Progenitor cell of endocrine pancreas (in vitro differentiated cells): Measurements from ENCODE around the gene MCAM. TPM values are rescaled to one million over a fixed set of nuclear protein-coding genes. Genes with fewer than 3 reads are reported as not detected.

Experiments used
- DNase-seq: peaks from one replicate; pipeline ENCODE4 v3.0.0; 2021; ENCODE audit warnings: low spot score; ENCODE audit not compliant: unreplicated experiment
- H3K27ac Mint-ChIP-seq: 2 replicates; pipeline ENCODE4 v1.8.0; 2021; ENCODE audit warnings: mild to moderate bottlenecking, moderate library complexity, mixed read lengths
- H3K27me3 Mint-ChIP-seq: 2 replicates; pipeline ENCODE4 v1.8.0; 2021; ENCODE audit warnings: mixed read lengths
- H3K36me3 Mint-ChIP-seq: 2 replicates; pipeline ENCODE4 v1.8.0; 2022; ENCODE audit warnings: mixed read lengths; ENCODE audit not compliant: insufficient read depth
- H3K4me1 Mint-ChIP-seq: 2 replicates; pipeline ENCODE4 v1.8.0; 2021; ENCODE audit warnings: low read depth, mixed read lengths
- H3K4me3 Mint-ChIP-seq: 2 replicates; pipeline ENCODE4 v1.8.0; 2021; ENCODE audit warnings: low read depth, mild to moderate bottlenecking, moderate library complexity, mixed read lengths
- H3K9me3 Mint-ChIP-seq: 2 replicates; pipeline ENCODE4 v1.8.0; 2021; ENCODE audit warnings: low read depth, mixed read lengths
- total RNA-seq: library from RNA; stranded (reverse); gene quantifications from 2 replicates; pipeline ENCODE4 v1.2.1, GENCODE V29; 2021
- TF ChIP-seq, protein P1 (sequence below): fragments of 200-600 bp; sonication (generic); IDR thresholded peaks from one replicate; pipeline ENCODE4 v1.5.0; 2021; ENCODE audit warnings: antibody characterized with exemption, mild to moderate bottlenecking; ENCODE audit not compliant: unreplicated experiment

Gene MCAM
- total RNA-seq, 1 donor from 2014 or later, result 12.7 TPM

GRCh38 chr11:119344291-119345010 lies 27.5 kb upstream of the MCAM start:
- Mint-ChIP-seq H3K4me1 (no peaks in the 10 kb centered on the region), H3K9me3 (no peaks in the 10 kb centered on the region), H3K36me3 (no peaks in the 10 kb centered on the region), H3K27ac (no peak overlapping the region), H3K4me3 (no peak overlapping the region), H3K27me3 (peaks cover 66% of the 10 kb centered on the region)
- DNase-seq, result no peak
- TF ChIP-seq, protein P1, sequence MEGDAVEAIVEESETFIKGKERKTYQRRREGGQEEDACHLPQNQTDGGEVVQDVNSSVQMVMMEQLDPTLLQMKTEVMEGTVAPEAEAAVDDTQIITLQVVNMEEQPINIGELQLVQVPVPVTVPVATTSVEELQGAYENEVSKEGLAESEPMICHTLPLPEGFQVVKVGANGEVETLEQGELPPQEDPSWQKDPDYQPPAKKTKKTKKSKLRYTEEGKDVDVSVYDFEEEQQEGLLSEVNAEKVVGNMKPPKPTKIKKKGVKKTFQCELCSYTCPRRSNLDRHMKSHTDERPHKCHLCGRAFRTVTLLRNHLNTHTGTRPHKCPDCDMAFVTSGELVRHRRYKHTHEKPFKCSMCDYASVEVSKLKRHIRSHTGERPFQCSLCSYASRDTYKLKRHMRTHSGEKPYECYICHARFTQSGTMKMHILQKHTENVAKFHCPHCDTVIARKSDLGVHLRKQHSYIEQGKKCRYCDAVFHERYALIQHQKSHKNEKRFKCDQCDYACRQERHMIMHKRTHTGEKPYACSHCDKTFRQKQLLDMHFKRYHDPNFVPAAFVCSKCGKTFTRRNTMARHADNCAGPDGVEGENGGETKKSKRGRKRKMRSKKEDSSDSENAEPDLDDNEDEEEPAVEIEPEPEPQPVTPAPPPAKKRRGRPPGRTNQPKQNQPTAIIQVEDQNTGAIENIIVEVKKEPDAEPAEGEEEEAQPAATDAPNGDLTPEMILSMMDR, result no peak

GRCh38 chr11:119343726-119344125 lies 26.8 kb upstream of the MCAM start:
- TF ChIP-seq, protein P1, result no peak
- H3K36me3 Mint-ChIP-seq, result no peaks in the 10 kb centered on the region
- no peak for DNase-seq

GRCh38 chr11:119342362-119343130 lies 25.6 kb upstream of the MCAM start:
- DNase-seq, result no peak
- Mint-ChIP-seq H3K36me3 (no peaks in the 10 kb centered on the region), H3K9me3 (no peaks in the 10 kb centered on the region), H3K27ac (no peak overlapping the region), H3K4me1 (peaks cover 3% of the 10 kb centered on the region), H3K27me3 (peaks cover 70% of the 10 kb centered on the region), H3K4me3 (no peak overlapping the region)
- TF ChIP-seq, protein P1, result no peak

More at GRCh38 chr11:119343726-119344125, 26.8 kb upstream of the MCAM start:
- H3K27me3 Mint-ChIP-seq, result peaks cover 73% of the 10 kb centered on the region
- H3K9me3 Mint-ChIP-seq, result no peaks in the 10 kb centered on the region
- H3K4me3 Mint-ChIP-seq, result no peak overlapping the region
- no peak overlapping the region for H3K27ac Mint-ChIP-seq
- no peaks in the 10 kb centered on the region for H3K4me1 Mint-ChIP-seq

GRCh38 chr11:119342023-119342300 lies 25.0 kb upstream of the MCAM start:
- Mint-ChIP-seq H3K4me1 (peaks cover 3% of the 10 kb centered on the region), H3K36me3 (no peaks in the 10 kb centered on the region), H3K9me3 (no peaks in the 10 kb centered on the region), H3K27ac (no peak overlapping the region), H3K4me3 (no peak overlapping the region), H3K27me3 (peaks cover 64% of the 10 kb centered on the region)
- no peak for DNase-seq
- TF ChIP-seq, protein P1, result no peak

DNA sequence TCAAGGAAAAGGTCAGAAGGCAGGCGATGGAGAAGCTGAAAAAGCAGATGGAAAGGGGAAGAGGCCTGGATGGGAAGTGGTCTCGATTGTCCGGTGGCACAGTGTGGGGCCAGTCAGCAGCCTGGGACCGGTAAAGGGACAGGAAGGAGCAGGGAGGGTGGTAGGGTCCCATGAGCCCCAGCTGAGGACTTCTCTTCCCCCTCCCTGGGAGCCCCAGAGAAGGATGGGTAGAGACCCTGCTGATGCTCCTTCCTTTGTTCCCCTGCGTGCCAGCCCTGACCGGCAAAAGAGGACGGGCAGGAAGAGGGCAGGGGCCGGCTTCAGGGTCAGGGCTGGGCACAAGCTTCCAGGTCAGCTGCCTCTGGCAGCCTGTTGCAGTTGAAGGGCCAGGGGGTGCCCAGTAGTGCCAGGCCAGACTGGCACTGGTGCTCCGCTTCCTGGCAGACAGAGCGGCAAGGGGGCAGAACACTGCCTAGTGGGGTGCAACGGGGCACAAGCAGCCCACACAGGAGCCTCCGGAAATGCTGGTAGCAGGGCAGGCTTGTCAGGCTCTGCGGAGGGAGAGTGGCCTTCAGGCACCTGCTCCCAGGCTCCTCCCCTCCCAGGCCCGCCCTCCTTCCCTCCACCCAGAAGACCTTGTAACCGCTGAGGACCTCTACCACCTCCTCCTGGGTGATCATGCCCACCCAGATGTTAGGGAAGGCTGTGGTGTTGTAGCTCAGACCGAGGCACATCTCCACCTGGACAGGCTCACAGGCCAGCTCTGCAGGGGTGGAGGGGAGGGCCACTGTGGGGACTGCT lies 24.5 kb upstream of the MCAM start:
- H3K36me3 Mint-ChIP-seq, result peaks cover under 1% of the 10 kb centered on the region
- DNase-seq, result no peak
- TF ChIP-seq, protein P1, result no peak
- H3K9me3 Mint-ChIP-seq, result no peaks in the 10 kb centered on the region
- H3K27ac Mint-ChIP-seq, result no peak overlapping the region
- H3K27me3 Mint-ChIP-seq, result peaks cover 59% of the 10 kb centered on the region
- H3K4me3 Mint-ChIP-seq, result no peak overlapping the region
- H3K4me1 Mint-ChIP-seq, result peaks cover 3% of the 10 kb centered on the region
